ENCODE measurements around the gene OSBPL5.
A peak's percentile ranks its signal among the peaks of the same experiment; 100 is the strongest.
"Not testable (repeated sequence)": the region's sequence is repeated elsewhere in the genome, so short reads cannot be mapped to it uniquely, and the experiment has no call there.

OSBPL5 gene

DNA sequence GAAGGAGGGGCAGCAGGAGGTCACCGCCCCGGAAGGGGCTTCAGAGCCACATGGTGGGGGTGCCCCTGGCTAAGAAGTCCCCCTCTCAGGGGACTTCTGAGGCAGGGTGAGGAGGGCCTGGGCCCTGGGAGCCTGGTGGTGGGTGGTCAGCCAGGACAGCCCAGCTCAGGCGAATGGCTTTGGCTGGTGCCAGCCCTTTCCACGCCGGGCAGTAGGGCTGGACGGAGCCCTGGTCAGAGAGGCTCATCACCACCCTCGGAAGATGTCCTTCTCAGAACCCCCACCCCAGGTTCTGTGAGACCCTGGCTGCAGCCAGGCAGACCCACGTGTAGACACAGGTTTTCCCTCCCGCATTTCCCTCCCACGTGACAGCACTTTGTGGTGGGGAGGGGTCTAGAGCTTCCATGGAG lies 35.9 kb downstream of the OSBPL5 start:
- DNase-seq (ENCODE audit: low read depth, low spot score), result no peak
- H3K4me3 ChIP-seq (ENCODE audit: low read length), result no peak overlapping the region

DNA sequence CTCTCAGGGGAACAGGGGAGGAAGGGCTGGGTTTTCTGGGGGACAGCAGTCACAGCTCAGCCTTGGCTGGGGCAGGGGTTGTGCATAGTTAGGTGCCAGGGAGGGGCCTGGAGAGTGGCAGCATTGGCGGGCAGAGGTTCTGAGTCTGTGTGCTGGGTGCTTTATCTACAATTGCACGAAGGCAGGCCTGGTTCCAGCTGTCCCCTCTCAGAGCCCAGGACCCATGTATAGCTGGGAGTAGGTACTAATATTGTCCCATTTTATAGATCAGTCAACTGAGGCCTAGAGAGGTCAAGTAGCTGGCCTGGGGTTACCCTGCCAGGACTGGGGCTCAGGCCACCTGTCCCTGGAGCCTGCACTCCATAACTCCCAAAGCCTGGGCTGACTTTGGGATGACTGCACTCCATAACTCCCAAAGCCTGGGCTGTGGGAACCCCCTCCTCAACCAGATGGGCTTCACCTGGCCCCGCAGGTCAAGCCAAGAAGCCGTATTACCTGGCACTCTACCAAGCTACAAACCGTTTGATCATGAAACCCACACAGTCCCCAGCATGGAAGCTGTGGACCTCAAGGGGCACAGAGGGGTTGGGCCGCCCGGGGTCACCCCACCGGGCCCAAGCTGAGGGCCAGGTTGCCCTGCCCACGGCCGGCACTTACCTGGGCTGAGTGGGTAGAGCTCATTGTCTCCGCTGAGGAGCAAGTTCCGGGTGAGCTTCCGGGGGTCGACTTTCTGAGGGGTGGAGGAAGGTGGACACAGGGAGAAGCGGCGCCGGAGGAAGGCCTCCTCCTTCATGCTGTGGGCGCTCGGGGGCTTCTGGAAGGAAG lies 36.5 kb downstream of the OSBPL5 start:
- H3K4me3 ChIP-seq (ENCODE audit: low read length), result no peak overlapping the region
- DNase-seq (ENCODE audit: low read depth, low spot score), result no peak

DNA sequence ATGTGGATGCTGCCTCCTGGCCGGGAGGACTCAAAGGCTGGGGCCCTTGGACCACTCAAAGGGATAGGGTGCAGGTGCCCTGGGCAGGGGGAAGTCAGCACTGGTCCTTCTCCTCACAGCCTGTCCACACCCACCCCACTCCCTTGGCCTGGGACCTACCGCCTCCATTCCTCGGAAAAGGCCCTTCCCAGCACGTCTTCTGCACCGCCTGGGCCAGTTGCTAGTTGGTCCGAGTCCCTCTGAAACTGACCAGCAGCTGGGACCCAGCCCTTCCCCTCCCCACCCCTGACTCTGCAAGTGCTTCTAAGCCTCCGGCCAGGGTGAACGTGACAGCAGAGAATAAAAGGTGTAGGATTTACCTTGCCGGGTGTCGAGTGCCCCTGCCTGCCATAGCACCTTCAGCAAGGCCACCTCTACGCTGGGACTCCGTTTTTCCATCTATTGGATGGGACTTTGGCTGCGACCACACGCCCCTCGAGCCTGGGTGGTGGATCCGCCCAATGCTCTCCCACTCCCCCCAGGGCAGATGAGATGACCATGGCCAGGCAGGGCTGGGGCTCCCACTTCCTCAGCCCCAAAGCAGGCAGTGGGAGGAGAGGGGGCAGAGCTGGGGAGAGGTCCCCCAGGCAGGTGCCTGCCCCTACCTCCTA lies 37.3 kb downstream of the OSBPL5 start:
- no peak for DNase-seq (ENCODE audit: low read depth, low spot score)
- H3K4me3 ChIP-seq (ENCODE audit: low read length), result no peak overlapping the region

DNA sequence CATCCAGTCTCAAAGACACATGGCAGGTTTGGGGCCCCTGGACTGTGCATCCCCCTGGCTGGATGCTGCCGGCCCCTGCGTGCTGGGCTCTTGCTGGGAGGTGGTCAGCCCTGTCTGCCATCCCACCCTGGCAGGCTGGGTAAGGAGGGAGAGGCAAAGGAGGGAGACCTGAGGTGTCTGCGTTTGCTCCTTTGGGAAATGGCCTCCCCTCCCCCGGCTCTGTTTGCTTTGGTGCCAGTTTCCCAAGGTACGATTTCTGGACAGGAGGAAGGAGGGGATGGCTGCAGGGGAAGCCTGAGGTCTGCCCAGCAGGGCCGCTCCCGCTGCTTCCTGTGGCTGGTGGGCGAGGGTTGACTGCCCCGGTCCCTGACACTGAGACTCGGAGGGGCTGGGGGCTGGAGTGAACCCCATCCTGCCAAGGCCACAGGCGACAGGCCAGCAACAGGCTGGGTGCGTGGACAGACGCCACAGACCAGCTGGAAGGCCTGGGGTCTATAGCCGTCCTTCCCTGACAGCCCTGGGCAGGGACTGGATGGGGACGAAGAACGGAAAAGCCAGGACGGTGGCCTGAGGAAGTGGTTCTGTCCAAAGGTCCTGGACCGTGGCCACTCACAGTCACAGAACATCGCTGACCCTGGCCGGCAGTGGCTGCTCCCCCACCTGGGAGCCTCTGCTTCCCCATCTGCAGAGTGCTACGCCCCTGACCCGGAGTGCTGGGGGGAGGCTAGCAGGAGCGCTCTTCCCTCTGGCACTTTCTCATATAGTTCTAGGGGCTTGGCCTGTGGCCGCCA lies 38.0 kb downstream of the OSBPL5 start:
- H3K4me3 ChIP-seq (ENCODE audit: low read length), result no peak overlapping the region
- no peak for DNase-seq (ENCODE audit: low read depth, low spot score)

DNA sequence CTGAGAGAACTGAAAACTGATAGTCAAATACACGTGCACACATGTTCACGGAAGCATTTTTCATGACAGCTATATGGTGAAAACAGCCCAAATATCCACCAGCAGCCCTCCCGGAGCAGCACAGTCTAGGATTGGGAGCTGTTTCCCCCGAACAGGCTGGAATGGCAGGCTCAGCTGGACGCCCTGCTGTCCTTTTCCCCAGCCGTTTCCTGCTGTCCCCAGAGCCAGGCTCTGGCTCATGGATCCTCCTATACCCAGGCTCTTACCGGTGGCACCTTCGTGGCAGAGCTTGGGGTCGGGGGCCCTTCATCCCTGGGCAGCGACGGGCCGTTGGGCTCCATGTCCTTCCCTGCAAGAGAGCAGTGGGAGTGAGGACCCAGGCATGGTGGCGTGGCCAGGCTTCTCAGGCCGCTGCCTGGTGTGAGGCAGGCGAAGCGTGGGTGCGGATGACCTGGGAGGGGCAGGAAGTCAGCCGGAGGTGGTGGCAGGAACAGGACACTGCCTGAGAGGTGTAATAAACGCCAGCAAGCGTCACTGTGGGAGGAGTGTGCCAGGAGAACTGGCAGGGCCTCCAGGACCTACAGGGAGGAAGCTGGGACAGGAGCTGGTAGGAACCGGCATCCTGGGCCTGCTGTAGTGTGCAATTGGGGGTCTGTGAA lies 38.8 kb downstream of the OSBPL5 start:
- no peak for DNase-seq (ENCODE audit: low read depth, low spot score)
- H3K4me3 ChIP-seq (ENCODE audit: low read length), result no peak overlapping the region

DNA sequence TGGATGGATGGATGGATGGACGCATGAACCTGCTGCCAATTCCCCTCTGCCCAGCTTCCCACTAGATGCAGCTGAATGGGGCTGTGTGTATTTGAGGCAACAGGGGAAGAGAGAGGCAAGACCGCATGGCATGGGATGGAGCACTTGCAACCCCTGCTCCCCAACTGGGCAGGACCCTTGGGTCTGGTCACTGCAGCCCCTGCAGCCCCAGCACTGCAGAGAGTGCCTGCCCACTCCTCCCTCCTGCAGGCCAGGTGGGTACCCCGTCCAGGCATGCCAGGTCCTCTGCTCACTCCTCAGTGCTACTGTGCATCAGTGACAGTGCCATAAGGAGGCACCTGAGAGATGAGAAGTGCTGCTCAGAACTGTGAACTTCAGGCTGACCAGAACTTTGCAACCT lies 40.3 kb downstream of the OSBPL5 start:
- DNase-seq (ENCODE audit: low read depth, low spot score), result no peak
- H3K4me3 ChIP-seq (ENCODE audit: low read length), result no peak overlapping the region

DNA sequence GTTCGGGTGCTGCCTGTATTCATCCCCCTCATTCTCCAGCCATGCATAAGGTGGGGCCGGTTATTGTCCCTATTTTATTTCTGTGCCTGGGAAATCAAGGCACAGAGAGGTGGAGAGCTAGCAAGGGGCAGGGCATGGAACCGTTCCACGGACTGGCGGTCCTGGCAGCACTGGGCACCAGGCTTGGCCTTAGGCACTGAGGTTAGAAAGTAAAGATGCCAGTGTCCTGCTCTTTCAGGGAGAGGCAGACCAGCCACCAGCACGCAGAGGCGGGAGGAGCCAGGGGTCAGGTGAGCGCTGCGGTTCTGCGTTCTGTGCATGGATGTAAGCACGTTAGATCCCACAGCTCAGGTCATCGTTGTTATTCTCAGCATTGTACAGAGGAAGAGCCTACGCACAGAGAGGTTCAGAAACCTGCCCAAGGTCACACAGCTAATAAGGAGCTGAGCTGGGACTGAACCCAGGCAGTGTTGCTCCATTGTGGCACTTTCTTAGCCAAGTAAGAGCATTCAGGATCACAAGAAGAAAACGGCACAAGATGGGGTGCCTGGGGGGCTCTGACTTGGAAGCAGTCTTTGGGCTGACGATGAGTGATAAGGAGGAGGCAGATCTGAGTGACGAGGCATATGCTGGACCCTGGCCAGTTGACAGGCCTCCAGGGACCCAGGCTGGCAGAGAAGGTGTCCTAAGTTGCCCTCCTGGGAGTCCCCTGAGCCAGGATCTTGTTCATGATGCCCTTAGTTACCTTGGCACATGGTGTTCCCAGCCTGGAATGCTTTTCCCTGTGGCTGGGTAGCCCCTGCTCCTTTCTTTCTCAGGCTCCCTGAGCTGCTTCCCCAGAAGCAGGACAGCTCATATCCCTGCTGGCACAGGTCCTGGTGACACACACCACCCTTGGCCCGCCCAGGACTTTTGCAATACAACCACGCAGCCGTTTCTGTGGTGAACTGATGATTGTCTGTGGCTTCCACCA lies 41.1 kb downstream of the OSBPL5 start:
- DNase-seq (ENCODE audit: low read depth, low spot score), result no peak

DNA sequence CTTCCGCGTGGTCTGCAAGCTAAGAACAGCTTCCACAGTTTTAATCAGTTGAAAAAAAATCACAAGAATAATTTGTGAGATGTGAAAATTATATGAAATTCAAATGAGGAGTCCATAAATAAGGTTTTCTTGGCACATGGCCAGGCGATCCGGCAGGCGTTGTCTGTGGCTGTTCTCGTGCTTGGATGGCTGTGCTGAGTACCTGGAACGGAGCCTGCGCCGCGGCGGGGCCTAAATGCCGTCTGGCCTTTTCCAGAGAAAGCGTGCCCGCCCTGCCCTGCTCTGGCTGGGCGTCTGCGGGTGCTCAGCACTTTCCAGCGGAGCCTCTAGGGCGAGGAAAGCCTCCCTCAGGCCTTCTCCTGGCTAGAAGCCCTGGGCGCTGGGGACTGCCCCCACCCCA lies 41.8 kb downstream of the OSBPL5 start:
- H3K4me3 ChIP-seq (ENCODE audit: low read length), result no peak overlapping the region
- no peak for DNase-seq (ENCODE audit: low read depth, low spot score)

More for the DNA sequence above, 41.1 kb downstream of the OSBPL5 start:
- H3K4me3 ChIP-seq (ENCODE audit: low read length), result no peak overlapping the region

DNA sequence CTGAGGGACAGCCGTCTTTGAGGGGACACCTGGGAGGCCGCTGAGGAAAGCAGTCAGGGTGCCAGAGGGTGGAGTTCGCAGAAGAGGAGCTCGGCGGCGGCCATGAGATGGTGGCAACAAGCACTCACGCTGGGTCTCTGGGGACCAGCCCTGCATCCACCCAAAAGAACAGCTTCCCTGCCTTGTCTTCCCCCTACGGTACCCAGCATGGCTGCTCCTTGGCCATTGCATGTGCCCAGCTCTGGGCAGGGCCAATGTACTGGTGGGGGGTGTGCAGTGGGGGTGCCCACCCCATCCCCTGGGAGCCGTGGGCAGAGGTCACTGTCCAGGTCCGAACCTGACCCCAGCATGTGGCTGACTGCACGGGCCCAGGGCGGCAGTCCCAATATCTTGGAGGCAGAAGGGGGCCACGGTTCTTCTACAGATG lies 42.3 kb downstream of the OSBPL5 start:
- H3K4me3 ChIP-seq (ENCODE audit: low read length), result no peak overlapping the region
- no peak for DNase-seq (ENCODE audit: low read depth, low spot score)

DNA sequence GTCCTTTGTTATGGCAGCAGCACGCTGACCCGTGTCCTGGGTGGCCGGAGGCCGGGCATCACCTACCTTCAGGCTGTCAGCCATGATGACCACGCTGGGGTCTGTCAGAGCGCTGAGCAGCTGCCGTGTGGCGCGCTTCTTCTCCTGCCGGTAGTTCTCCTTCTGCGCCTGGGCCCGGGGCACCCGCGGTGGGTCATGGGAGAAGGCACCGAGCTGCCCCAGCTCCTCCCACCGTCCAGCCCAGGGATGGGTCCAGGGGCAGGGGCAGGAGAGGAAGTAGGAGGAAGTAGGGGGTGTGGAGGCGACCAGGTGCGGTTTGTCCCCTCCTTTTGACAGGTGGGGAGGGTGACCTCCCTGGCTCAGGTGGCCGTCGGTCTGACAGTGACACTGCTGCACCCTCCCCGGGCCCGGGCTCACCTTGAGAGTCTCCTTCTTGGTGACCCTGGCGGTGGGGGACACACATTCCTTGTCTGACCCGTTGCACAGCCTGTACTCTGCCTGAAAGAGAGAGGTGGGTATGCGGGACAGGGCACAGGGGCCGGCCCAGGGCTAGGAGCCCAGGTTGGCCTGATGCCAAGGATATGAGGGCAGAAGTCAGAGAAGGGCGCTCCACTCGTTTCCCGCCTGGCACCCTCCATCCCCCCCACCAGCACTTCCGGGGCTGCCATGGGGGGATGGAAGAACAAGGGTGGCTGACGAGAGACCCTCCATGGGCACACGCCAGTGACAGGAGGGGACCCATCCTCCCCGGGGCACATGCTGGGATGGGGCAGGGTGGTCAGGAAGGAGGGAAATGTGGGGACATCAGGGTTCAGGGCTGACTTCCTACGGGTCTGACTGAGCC lies 43.0 kb downstream of the OSBPL5 start:
- H3K4me3 ChIP-seq (ENCODE audit: low read length), result no peak overlapping the region
- no peak for DNase-seq (ENCODE audit: low read depth, low spot score)

DNA sequence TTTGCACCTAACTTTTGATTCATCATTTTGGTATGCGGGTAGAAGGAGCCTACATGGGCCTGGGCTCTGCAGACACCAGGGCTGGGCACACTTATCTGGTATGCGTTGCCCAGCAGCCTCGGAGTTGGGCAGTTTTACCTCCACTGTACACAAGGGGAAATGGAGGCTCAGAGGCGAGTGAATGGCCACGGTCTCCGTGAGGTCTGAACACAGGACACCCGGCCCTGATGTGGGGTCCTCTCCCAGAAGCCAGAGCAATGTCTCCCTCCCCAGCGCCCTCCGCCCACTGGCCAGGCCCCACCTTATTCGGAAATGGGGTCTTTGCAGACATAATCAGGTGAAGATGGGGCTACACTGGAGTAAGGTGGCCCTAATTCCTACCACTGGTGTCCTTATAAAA lies 43.7 kb downstream of the OSBPL5 start:
- no peak overlapping the region for H3K4me3 ChIP-seq (ENCODE audit: low read length)

DNA sequence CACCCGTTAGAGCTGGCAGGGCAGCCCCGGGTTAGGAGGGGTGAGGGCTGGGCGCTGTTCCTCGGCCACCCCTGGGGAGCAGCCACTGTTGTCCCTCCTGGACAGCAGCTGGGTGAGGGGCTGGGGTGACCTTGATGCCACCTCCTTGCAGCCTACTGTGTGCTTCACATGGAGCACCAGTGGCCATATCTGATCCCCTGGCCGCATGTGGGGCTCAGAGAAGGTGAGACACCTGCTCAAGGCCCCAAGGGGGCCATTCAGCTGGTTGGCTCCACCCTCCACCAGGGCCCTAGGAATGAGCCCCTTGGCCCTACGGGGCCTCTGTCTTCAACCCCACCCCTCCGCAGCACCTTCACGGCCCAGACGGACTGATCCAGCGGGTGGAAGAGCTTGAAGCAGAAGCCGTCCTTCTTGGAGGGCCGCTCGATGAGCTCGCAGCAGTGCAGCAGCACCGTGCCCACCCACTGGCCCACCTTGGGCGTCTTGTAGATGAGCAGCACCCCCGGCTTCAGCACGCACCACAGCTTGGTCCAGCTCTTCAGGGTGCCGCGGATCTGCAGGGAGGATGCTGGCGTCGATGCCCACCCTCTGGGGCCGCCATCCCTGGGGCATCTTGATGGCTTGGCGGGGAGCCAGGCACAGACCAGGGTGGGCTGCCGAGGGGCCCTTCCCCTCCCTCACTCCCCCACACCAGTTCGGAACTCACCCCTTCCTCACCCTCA lies 44.9 kb downstream of the OSBPL5 start:
- DNase-seq (ENCODE audit: low read depth, low spot score), result no peak
- H3K4me3 ChIP-seq (ENCODE audit: low read length), result no peak overlapping the region

More for the DNA sequence above, 43.7 kb downstream of the OSBPL5 start:
- DNase-seq (ENCODE audit: low read depth, low spot score), result no peak

DNA sequence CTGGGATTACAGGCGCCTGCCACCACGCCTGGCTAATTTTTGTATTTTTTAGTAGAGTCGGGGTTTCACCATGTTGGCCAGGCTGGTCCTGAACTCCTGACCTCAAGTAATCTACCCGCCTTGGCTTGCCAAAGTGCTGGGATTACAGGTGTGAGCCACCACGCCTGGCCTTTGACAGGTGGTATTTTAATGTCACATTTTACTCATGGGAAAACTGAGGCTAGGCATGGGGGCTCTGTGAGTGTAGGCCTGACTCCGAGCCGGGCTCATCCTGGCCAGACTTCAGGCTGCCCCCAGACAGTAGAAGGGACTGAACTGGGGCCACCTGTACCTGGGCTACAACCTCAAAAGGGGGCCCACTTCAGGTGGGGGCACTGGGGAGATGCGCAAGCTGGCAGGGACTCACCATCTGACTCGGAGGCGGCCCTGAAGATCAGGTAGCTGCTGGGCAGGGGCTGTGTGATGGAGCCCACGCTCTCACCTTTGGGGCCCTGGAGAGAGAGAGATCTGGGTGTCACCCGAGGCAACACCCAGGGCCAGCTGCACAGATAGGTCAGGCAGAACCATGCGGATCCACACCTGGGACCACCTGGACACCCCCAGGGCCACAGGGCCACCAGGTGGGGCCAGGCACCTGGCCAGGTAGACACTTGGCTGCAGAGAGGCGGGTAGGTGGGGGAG lies 45.8 kb downstream of the OSBPL5 start:
- no peak for DNase-seq (ENCODE audit: low read depth, low spot score)
- H3K4me3 ChIP-seq (ENCODE audit: low read length), result no peak overlapping the region

DNA sequence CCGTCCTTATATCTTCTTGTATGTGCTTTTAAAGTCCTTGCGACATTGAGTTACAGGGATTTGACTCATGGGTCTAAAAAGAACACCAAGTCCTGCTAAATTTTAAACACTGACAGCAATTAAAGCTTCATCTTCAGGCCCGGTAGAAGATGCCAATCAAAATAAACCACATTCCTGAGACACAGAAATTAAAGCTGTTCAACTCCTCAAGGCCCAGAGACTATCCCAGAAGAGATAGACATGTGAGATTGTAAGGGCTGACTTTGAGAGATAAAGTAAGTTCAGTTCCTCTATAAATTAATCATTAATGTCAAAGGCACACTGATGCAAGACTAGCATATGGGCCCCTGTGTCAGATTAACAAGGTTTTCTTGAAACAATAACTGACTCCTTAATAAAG lies 49.8 kb downstream of the OSBPL5 start:
- H3K4me3 ChIP-seq (ENCODE audit: low read length), result no peak overlapping the region
- no peak for DNase-seq (ENCODE audit: low read depth, low spot score)

DNA sequence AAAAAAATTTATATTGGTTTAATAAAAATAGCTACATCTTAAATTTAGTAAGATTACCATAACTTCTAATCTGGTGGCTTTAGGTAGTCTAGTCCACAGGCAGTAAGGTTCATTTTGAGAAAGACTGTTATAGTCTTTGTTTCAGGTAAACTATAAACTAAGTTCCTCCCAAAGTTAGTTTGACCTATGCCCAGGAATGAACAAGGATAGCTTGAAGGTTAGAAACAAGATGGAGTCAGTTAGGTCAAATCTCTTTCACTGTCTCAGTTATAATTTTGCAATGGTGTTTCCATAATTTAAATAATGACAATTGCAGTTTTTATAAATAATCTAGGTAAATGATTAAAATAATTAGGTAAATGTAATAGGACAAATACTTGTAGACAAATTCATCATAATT lies 51.4 kb downstream of the OSBPL5 start:
- not testable (repeated sequence) for DNase-seq (ENCODE audit: low read depth, low spot score); H3K4me3 ChIP-seq (ENCODE audit: low read length)

DNA sequence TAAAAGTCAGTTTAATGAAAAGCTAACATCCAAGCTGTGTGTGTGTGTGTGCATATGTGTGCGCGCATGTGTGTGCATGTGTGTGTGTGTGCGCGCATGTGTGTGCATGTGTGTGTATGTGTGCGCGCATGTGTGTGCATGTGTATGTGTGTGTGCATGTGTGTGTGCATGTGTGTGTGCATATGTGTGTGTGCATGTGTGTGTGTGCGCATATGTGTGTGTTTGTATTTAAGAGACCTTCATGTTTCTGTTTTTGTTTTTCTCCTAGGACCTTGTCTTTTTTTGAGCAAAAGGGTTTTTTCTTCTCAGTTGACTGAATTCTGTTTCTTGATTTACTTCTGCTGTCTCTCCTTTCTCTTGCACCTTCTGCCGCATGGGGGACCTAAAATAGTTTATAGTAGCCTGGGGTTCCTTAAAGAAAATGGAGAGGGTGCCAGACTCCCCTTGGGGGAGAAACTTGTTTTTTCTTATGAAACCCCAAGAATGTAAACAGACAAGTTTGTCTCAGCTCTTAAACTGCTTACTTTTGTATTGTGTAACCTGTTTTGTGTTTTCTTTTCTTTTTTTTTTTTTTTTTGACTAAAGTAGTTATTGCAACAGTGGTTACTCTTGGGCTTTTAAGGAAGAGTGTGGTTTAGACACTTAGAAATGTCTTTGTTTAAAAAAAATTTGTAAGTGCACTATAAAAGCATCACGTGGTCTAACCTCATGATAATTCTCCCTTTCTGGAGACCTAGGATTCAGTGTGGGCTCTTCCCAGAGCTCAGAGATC lies 53.0 kb downstream of the OSBPL5 start:
- peak; percentile 26 for DNase-seq (ENCODE audit: low read depth, low spot score)
- H3K4me3 ChIP-seq (ENCODE audit: low read length), result no peak overlapping the region
